ENCODE results near the gene STAC2.

Gene STAC2

GRCh38 chr17:39183720-39184119, 42.0 kb downstream of the STAC2 start:
- H3K4me3 ChIP-seq (ENCODE audit: low read depth, low read length): no peak overlapping the region
- TF ChIP-seq CTCF (IDR thresholded peaks at IDR 0.05; ENCODE audit: low read depth, low read length): no peak

GRCh38 chr17:39183045-39183444, 42.7 kb downstream of the STAC2 start:
- TF ChIP-seq CTCF (IDR thresholded peaks at IDR 0.05; ENCODE audit: low read depth, low read length): no peak
- H3K4me3 ChIP-seq (ENCODE audit: low read depth, low read length): no peak overlapping the region

- no peak for TF ChIP-seq CTCF (IDR thresholded peaks at IDR 0.05; ENCODE audit: low read depth, low read length)
- no peak overlapping the region for H3K4me3 ChIP-seq (ENCODE audit: low read depth, low read length)
Measured at GRCh38 chr17:39181303-39181702, 44.4 kb downstream of the STAC2 start.

GRCh38 chr17:39178536-39178935, 47.2 kb downstream of the STAC2 start:
- no peak overlapping the region for H3K4me3 ChIP-seq (ENCODE audit: low read depth, low read length)

GRCh38 chr17:39177256-39177655, 48.5 kb downstream of the STAC2 start:
- no peak for TF ChIP-seq CTCF (IDR thresholded peaks at IDR 0.05; ENCODE audit: low read depth, low read length)
- H3K4me3 ChIP-seq (ENCODE audit: low read depth, low read length): no peak overlapping the region

More at GRCh38 chr17:39178536-39178935, 47.2 kb downstream of the STAC2 start:
- no peak for TF ChIP-seq CTCF (IDR thresholded peaks at IDR 0.05; ENCODE audit: low read depth, low read length)

GRCh38 chr17:39175695-39176093, 50.1 kb downstream of the STAC2 start:
- H3K4me3 ChIP-seq (ENCODE audit: low read depth, low read length): no peak overlapping the region

More at GRCh38 chr17:39175695-39176093, 50.1 kb downstream of the STAC2 start:
- no peak for TF ChIP-seq CTCF (IDR thresholded peaks at IDR 0.05; ENCODE audit: low read depth, low read length)

Measured in WI38 (cell line).